Measurements from ENCODE around the gene PDXK.
A peak's percentile ranks its signal among the peaks of the same experiment; 100 is the strongest.

Gene PDXK

DNA sequence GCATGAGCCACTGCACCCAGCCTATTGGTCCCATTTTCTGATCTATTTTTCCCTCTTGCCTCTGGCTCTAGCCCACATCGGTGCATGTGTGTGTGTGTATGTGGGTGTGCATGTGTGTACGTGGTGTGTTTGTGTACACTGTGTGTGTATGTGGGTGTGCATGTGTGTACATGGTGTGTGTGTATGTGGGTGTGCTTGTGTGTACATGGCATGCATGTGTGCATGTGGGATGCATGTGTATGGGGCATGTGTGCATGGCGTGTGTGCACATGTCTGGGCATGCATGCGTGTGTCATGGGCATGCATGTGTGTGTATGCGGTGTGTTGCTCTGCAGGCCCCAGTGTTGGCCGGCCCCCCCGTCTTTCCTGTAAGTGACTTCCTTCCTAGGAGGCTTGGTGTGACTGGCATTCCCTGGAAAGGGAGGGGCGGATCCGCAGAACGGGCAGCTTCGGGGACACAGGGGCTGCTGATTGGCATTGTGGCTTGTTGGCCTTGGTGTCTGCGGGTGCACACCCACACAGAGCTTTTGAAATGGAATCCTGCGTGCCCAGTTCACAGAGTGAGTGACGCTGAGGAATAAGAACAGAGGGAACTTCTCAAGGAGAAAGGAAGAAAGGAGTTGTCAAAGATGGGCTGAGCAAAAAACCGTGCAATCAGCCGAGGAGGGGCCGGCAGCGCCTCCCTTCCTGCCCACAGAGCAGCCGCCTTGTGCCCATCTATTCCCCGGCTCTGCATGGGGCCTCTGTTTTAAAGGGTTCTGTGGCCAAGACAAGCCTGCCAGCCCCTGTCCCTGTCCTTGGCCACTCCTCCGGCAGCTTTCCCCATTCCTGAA, 8.0 kb downstream of the PDXK start:
- DNase-seq, result no peak

DNA sequence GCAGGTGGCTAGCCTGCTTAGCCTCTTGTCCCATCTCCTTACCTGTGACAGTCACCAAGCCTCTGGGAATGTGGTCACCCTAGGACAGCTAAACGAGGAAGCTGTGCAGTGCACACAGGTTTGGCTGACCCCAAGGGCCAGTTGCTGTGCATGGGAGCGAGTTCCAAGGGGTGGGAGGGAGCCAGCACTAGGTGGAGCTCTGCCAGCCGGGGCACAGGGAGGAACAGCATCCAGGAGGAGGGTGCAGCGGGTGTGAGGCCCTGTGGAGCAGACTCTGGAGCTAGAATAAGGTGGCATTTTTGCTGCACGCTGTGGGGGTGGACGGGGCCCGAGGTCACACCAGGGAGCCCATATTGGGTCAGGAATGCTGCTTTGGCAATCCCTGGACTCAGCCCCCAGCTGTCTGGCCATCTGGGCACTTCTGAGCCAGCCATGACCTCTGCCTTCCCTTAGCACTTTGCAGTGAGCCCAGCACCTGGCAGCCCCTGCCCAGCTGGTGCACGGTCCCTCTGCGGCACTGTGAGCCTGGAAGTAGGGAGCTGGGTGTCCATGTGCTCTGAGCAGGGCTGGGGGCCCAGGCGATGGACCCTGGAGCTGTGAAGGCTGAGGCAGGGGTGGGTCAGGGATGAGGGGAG, 8.7 kb downstream of the PDXK start:
- DNase-seq, result no peak

DNA sequence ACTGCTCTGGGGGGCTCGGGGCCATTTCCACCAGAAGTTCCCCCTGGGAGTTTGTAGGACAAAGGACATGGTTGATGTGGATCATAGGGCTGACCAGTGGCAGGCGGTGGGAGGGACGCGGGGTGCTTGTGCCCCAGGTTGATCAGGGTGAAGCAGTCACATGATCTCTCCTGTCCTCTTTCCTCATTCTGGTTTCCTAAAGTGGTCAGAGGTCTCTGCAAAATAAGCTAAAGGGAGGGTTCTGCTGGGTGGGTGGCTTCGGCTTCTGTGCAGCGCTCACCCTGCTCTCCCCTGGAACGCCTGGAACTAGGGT, 9.2 kb downstream of the PDXK start:
- peak; percentile 64 for DNase-seq

DNA sequence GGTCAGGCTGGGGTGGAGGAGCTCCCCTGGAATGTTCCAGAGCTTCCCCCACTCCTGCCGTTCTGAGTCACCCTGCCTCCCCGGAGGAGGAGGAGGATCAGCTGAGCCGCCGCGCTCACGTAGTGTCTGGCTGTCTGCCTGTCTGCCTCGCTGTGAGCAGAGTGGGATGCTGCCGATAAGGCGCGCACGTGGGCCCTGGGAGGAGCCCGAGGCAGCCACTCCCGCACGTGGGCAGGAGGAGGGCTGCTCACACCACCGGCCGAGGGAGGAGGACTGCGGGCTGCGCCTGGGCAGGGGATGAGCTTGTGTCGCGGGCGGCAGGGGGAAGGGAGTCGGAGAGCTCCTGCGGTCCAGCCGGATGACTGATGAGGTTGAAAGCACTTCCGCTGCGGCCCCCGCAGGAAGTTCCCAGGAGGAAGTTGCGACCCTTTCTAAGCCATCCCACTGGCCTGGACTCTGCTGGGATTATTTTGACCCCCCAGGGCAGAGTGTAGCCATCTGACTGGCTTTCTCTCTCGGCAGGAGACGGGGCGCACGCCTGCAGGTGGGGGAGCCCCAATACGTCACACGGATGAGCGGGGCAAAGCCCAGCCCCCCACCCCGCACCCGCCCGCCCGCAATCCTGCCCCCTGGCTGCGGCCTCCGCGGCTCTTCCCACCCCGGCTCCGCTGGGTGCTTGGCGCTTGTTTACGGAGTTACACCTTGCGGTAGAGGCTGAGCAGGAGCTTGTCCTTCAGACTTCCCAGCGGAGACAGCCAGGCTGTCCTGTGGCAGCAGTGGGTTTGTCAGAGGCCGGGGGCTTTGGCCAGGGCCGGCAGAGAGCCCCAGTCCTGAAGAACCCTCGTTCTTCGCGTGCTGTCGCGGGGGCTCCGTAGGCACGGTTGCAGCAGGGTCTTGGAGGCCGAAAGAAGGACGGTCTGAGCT, 9.8 kb downstream of the PDXK start:
- DNase-seq, result peak; percentile 89

DNA sequence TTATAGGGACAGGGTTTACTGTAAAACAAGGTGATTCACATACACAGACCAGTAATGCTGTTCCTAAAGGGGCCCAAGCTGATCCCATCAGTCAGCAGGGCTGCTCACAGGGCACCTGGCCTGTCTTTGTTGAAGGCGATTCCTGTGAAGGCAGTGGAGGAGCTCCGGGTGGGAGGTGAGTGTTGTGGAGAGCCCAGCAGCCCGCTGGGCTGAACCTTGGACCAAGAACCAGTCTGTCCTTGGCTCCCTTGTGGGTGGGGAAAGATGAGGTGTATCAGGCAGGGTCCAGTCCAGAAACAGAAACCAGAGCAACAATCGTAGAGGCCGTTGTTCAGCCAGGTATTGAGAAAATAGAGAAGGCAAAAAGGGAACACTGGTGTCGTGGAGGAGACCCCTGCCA, 12.5 kb downstream of the PDXK start:
- DNase-seq, result no peak

GRCh38 chr21:43731891-43732711, 13.2 kb downstream of the PDXK start:
- DNase-seq, result no peak

DNA sequence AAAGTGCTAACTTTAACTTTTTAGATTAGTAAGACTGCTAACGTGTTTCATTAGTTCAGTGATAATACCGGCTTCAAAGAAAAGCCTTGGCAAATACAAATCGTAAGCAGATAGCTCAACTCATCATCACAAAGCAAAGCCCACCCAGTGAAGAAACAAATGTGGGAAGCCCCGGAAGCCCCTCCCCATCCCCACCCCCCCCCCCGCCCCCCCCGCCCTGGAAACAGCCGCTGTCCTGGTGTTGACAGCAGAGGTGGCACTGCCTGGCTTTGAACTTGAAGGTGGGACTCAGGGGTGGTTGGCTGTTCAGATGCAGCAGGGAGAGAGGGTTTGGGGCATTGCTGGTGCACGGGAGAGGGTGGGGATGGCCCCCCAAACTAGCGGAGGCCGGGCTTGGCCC, 14.1 kb downstream of the PDXK start:
- DNase-seq, result no peak

DNA sequence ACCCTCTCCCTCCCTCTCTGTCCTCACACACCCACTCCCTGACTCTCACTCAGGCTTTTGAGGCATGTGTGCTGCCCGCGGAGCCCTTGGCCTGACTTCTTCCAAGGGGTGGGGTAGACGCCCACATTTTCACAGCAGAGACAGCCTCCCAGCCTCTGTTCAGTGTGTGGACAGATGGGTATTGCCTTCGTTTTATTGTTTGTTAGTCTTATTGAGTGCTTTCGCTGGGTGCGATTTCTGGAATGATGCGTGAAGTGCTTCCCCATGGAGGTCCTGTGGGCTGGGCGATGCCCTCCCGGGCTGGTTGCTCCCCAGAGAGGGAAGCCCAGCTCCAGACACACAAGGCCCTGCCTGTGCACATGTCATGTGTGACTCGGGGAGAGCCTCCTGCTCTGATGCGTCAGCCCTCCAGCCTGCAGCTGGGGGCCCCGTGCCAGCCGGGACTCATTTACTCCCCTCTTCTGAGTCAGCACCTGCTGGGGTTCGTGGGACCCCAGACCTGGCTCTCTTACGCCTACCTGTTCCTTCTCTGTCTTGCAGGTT, 14.7 kb downstream of the PDXK start:
- DNase-seq, result peak; percentile 61

- no peak for DNase-seq
These were observed 15.4 kb downstream of the PDXK start for GRCh38 chr21:43734131-43734927.

DNA sequence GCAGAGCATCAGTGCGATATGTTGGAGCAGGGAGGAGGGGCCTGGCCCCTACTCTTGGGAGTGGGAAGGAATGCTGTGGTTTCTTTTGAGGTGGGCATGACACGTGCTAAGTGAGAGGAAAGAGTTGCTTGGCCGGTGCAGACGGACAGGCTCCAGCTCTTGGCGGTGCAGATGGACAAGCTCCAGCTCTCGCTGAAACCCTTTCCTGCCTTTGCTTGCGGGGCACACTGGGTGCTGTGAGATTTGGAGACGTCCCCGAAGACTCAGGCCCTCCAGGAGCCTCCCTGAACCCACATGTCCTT, 15.9 kb downstream of the PDXK start:
- no peak for DNase-seq

- DNase-seq, result no peak
These were observed 16.5 kb downstream of the PDXK start for GRCh38 chr21:43735236-43736091.

- DNase-seq, result no peak
These were observed 17.4 kb downstream of the PDXK start for GRCh38 chr21:43736224-43736883.

DNA sequence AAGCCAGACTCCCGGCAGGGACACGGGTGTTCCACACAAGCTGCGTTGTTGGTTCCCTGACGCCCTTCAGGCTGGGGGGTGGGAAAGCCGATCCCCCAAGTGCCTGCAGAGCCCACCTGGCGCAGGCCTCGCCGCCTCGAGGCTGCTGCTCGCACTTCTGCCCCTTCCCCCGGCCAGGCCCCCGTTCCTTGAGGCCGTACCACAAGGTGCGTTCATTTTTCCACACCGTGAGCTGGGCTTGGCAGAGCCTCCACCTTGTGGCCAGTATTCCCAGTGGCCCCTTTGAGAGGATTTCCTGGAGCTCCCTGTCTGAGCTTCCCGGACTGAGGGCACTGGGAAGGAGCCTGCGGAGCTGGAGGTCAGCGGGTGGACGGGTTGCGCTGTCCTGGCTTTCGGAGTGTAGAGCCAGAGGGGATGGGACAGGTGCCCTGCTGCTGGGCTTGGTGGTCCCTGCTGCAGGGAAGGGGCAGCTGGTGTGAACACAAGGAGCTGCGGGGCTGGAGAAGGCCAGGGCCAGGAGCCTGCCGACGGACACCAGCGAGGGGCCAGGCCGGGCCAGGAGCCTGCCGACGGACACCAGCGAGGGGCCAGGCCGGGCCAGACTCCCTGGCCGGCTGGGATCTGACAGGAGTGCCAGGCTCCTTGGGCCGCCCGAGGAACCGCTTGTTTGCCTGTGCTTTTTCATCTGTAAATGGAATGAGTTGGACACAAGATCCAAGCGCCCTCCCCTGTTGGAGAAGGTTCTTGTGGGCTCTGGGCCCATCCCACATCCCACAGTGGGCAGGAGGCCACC, 18.4 kb downstream of the PDXK start:
- DNase-seq, result no peak

GRCh38 chr21:43739621-43740435, 20.9 kb downstream of the PDXK start:
- DNase-seq, result no peak

- DNase-seq, result peak; percentile 65
These were observed 21.7 kb downstream of the PDXK start for GRCh38 chr21:43740497-43741156.

- no peak for DNase-seq
These were observed 22.6 kb downstream of the PDXK start for GRCh38 chr21:43741423-43742096.

GRCh38 chr21:43743947-43744346, 25.0 kb downstream of the PDXK start:
- DNase-seq, result no peak
